Stromal cell of bone marrow (primary cell): ENCODE data around the gene GLI3.
A peak's percentile ranks its signal among the peaks of the same experiment; 100 is the strongest.

Experiments
- DNase-seq: peaks from one replicate; pipeline ENCODE4 v3.0.0-alpha.2; 2012; ENCODE audit warnings: low read depth

Gene GLI3

DNA sequence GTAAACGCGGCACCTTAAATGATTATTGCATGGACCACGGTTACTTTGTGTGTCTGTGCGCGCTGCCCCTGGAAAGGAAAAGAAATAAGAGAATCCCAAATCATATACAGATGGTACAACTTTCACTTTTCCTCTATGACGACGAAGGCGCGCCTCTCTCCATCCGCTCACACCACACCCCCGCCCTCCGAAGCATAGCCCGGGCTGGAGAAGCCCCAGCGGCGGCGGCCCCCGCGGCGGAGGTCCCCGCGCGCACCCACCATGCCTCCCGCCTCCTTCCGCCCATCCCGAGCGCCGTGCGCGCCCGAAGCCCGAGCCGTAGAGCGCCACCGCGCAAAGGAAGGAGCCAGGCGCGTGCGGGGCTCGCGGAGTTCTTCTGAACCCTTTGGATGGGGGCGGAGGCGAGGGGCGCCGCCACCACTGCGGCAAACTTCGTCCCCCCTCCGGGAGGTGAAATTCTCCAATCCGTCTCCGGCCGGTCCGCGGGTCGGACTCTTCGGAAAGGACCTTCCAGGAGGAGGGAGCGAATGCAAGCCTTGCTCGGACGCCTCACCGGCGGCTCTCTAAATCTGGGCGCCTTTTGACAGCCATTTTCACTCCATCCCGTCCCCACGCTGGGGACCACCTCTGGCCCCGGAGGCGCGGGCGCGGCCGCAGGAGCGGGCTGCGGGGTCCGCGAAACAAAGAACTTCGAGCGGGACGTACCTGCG, 588 bp downstream of the GLI3 start:
- DNase-seq = peak; percentile 57

DNA sequence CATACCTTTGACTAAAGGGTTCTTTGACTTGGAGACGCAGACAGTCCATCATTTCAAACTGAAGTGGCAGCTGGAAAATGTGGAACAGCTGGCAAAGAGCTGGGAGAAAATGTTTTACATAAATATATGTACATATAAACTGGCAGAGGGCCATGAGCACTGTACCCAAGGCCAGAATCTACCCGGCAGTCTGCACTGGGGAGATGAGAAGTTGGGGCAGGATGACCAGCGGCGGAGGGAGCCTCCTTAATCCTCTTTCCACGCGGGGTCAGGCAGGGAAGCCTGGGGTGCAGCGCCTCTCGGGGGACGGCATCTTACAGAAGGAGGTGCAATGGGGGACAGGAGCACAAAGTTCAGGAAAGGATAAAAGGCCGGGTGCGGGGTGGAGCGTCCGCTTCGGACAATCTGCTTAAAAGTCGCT, 1.3 kb downstream of the GLI3 start:
- DNase-seq = no peak

DNA sequence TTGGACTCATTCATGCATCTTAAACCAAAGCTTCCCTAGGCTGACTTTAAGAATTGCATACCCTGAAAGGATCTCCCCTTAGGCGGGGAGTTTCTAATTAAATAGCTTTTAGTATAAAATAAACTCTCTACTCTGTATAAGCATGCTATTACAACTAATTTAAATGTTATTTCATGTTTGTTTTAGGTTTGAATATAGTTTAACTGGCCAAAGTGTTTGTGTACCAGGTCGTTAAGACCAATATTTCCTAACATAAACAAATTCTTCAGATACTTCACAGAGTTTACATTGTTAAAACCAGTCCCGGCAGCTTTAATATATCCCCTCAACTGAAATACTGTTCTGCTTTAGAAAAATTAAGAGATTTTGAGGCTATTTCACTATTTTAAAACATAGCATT, 2.3 kb downstream of the GLI3 start:
- DNase-seq = no peak

DNA sequence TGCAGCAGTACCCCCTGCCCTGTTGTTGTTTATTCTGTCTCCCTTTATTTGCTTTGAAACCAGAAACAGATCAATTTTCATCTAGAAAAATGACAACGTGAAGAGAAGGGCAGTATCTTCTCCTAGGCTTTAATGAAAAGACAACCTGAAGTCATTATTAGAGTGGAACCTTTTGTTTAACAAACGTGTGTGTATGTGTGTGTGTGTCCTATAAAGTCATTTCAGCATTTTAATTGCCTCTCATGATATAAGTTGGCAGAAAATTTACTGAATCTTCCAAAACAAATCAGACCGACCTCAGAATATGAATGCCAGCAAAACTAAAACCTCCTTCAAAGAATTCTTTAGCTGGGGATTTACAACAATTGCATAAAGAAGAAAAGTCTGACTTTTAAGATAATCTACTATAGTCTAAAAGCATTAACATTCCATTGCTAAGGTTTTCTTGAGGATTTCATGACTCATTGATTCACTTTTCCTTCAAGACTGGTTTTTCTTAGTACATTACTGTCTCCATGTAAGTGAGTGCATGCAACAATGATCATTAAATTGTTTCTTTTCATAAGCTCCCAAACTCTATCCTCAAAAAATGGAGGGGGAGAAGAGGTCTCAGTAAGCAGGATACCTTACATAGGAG, 3.2 kb downstream of the GLI3 start:
- no peak for DNase-seq

DNA sequence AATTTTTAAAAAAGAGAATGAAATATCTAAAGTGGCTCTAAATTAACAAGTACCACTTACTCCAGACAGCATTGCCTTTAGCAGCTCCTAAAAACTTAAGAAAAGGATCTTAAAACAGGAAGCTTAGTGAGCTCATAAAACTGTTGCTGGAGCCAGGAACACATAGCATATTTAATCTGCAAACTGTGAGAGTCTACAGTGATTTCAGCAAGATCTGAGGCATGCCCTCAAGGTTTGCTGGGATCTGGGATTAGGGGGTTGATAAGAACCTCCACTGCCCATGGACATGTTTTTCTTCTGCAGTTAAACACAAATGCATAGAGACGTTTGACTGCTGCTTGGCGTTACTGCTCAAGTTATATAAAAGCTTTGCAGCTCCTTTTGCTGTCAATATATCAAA, 3.8 kb downstream of the GLI3 start:
- no peak for DNase-seq

DNA sequence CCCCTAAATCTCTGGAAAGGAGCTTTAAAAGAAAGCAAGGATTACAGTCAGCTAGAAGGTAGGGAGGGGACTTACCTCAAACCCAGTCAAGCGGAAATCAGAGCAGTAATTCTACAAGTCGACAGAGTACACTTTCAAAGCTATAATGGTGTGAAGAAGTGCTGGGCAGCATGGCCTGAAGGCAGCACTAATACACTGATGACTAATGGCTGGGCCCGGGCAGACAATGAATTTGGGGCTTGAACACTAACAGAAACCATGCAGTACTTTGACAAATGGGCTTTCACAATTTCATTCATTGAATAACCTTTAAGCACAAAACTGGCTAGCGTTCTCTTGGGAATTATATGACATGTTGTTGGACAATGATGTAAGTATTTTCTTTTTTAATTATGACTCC, 4.7 kb downstream of the GLI3 start:
- DNase-seq = peak; percentile 47

DNA sequence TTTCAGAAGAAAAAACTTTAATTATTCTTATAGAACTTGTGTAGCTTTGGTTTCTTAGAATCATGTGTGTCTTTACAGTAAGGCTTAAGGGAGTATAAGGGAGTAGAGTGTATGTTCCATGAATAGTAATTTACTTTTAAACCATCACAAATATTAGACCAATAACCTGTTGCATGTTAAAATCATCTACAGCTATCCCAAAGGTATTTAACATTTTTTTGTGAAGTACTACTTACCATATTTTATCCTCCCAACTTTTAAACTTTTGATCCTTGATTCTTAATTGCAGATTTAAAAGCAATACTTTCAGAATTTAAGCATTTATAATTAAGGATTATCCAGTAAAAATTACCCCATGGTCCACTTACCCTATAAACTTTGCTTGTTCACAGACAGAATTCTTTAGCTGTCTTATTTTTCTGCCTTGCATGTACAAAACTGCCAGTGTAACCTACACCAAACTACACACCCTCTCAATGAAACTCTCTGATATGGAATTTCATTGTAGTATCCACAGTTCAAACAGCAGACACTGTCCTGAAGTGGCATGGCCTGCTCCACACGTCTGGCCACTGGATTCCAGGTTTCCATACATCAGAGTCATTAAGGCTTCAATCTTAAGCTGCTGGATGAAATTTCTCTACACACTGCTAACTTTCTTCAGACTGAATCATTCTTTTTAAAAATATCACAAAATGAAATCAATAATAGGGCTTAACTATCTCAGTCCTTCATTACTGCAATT, 5.8 kb downstream of the GLI3 start:
- DNase-seq = no peak

DNA sequence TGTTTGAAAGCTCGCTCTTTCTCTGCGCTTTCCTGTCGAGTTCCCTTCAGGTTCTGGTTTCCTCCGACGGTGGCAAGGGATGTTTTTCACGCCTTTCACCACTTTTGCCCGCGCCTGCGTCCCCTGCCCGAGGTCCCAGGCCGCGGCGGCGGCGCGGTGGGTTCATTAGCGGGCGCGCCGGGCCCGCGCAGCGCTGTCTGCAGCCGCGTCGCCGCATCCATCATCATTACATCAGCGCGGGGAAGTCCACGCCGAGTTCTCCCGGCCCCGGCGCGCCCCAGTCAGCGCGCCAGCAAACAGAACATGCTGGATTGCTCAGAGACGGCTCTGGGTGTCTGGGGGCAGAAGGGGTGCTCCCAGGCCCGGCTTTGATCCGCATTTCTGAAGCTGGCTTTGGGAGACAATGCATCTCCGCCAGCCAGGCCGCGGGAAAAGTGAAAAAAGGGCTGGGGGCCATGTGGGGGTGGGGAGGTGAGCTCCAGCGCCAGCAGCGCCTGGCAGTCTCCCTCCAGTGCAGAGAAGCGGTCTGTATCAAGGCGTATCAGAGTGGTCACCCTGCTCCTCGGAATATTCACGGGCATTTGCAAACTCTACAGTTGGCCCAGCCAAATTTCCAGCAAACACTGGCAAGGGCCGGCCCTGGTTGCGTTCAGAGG, 8.9 kb downstream of the GLI3 start:
- no peak for DNase-seq

DNA sequence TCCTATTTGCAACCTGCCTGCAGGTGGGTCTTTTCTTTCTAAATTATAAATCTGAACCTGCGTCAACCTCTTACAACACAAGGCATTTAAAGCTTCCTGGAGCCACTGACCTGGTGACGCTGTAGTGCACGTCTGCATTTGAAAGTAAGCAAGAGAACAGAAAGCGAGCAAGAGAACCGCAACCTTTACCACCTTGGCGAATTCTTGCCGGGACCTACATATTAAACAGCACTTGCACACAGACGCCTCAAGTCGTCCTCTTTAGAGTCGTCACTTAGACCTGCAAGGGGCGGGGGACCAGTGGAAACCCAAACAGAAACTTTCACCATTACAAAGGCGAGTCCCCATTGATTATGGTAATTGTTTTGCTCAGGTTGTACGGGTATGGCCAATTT, 9.5 kb downstream of the GLI3 start:
- DNase-seq = no peak

DNA sequence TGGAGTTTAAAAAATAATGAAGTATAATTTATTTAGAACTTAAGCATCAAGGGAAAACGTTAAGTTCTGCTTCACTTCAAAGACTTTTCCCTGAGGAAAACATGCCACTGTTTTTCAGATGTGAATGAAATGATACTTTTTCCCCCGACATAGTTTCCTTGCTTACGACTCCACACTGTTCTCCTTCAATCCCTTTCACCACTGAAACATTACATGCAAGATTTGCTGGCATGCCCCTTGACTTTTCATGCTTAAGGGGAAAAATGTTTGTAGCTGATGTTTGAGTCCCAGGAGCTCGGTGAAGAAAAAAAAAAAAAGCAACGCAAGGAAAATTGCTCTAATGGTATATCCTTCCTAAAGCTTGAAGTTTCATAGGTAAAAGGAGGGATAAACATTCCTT, 10.0 kb downstream of the GLI3 start:
- DNase-seq = no peak

DNA sequence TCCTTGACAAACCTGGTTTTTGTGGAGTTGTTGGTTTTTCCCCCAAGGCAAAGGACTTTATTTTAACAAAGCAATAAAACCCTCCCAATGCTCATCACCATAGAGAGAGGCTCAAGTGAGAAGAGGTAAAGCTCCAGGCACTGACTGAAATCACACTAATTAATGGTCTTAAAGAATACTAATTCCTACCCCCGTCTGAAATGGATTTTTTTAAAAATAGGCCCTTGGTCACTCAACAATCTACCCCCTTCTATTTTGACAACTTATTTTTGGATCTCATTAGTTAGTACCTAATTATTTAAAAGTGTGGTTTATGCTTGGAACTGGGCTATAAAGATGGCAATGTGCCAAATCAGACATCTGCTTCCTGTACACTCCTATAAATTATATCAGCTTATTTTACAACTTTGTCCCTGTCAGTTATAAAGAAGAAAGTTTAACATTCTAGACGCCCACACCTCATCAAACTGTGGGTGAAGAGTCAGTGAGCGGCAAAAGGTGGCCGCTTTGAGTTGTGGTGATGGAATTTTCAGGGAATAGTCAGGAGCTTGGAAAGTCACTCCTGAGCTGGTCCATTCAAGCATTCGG, 10.6 kb downstream of the GLI3 start:
- no peak for DNase-seq

DNA sequence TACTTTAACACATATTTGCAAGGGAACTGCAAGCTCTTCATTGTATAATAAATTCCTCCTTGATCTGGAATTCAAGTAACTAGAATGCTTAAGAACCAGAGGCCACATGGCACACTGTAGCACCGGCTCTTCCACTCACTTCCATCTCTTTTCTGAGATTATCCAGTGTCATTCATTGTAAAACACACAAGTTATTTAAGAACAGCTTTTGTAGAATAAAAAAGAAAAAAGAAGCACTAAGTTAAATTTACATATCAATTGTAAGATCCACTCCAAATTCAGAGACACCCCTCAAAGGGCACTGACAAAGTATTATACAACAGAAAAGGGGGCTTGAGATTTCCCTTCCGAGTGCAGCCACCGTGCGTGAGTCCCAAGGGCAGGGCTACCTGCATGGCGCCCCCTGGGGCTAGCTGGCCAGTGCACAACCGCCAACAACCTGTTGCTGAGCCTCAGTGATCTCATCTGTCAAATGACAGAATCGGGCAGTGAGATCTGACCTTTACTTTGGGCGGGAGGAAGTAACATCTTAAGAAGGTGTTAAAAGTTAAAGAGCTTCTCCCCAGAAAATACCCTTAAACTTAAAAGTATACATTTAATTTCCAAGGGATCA, 12.5 kb downstream of the GLI3 start:
- no peak for DNase-seq

DNA sequence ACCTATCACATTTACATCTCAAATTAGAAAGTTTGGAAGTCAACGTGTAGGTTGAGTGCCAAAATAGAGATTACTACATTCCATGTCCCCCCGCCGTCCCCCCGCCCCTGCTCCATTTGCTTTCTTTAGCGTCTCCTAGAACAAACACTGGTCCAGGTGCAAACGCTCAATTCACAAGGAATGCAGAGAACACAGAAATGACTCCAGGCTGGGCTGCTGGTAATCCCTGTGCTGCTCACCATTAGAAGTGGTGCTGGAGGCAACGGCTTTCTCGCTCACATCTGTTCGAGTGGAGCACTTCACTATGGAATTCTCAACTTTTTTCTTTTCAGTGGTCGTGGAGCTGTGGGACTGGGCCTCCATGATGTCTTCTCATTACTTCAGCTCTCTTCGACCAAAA, 14.1 kb downstream of the GLI3 start:
- DNase-seq = no peak

DNA sequence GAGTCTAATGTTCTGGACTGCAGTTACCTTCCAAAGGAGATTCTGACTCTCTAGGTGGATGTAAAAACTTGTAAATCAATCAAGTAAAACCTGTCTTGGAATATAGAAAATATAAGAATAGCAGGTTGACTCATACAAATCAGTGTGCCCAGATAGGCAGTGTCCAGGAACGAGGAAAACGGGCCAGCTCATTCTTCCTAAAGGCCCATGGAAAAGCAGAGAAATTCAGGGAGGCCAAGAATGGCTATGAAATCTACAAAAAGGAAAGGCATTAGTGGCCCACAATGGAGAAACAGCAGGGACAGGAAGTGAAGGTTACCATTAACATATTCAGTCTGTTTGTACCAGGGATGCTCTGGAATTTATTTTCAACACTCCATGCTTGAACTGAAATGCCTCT, 14.9 kb downstream of the GLI3 start:
- no peak for DNase-seq

DNA sequence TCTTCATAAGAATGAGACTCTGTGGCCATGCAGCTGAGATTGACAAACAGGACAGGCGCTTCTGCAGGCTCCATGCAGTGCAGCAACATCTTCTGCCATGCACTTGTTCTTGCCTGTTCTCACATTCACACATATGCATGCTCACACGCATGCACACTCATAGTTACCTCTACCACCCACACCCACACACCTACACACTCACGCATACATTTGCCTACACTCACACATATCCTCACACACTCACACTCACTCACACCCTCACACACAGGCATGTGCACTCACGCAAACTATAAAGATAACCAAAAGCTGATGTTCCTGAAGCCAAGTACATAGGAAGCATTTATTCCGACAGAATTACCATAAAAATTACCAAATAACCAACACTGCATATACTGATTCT, 15.7 kb downstream of the GLI3 start:
- DNase-seq = no peak

DNA sequence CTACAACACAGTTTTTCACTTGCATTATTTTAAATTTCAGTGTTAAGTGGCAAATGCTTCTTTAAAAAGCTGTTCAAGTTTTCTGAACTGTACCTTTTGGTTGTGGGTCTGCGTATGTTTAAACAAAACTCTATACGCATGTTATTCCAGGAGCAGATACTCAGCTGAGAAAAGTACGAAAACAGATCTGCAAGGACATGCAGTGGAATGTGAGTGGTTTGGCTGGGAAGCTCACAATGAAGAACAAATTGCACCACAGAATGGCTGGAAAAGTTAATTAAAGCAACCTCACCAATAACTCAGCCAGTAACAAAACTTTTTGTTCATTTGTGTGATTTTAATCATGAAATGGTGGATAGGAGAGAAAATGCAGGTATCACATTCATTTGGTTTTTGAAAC, 17.6 kb downstream of the GLI3 start:
- DNase-seq = no peak

DNA sequence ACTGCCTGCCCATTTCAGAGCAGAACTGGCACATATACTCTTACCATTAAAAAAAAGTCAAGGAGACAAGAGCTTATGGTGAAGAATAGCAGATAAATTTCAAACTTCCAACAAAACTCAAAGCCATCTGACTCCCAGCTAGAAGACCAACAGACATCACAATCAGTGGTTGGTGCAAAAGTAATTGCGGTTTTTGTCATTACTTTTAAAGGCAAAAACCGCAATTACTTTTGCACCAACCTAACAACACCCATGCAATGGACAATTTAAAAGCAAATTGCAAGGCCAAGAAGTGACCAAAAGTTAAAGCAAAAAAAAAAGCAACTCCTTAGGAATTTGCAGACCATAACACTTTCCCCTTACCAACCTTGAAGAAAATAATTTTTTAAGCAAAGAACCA, 18.8 kb downstream of the GLI3 start:
- DNase-seq = no peak

DNA sequence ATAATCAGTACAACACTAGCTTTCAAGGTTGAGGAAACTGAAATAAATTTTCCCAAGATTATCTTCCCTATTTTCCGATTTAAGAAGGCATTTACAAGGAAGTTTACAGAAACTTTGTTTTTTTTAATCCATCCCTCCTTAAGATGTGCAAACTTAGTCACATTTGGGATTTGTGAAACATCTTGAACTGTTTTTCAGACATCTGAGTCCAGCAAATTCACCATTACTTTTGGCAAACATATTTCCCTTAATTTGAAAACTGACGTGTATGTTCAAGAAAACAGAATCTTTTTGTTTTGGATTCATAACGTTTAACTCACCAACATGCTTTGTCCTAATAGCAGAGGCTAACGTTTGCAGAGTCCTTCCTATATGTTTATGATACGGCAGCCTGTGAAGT, 19.5 kb downstream of the GLI3 start:
- DNase-seq = no peak

DNA sequence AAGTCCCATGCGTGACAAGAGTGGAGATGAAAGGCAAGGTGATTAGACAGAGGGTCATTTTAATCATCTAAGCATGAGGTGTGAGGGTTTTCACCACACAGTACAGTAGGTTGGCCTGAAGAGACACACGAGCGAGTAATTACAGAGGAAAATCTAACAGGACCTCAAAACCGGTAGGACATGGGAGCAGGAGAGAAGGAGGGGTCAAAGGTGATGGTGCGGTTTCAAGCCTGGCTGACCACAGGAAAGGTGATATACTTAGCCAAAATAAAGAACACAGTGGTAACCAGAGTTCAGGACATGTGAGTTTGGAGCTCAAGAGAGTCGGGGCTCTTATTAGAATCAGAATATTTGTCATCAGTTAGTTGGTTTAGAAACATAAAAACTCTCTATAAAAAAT, 20.0 kb downstream of the GLI3 start:
- no peak for DNase-seq

DNA sequence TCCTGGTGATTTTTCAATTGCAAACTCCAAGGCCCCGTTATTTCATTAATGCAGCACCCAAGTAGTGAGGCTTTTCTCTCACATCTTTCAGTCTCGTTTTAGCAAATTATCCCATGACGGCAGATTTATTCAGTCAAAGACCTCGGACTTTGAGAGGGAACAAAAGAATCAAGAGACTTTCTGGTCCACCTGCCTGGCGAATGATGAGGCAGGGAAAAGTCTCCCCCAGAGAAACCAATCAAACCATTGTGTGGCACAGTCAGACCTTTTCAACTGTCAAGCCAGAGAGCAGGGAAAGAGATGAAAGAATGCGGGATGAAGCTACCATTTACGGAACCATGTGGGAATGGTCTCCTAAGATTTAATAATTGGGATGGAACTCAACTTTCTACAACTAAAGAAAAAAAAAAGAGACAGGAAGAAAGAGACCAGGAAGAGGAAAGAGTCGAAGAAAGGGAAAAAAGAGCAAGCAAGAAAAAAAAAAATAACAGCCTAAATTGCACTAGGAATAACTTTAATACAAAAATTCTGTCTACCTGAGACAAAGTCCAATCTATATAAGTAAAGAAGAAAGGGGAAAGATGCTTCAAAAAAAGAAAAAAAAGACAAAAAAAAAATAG, 22.8 kb downstream of the GLI3 start:
- DNase-seq = no peak

DNA sequence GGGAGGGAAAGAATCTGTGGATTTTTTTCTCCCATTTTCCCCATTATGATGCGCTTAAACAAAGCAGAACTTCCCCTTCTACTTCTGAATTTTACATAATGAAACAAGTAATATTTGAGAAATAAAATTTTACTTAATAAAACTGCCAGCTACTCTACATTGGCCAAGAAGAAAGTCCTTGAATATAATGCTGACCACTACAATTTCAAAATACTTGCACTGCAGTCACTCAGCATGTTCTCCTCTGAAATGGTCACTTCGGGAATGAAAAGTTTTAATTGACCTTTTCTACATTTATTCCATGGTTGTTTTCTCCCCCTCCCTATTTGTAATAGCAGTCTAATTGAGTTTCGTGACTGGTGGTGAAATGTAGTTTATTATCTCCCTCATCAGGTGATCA, 23.9 kb downstream of the GLI3 start:
- no peak for DNase-seq
